H7 (cell line): ENCODE measurements around the gene ZNF438. TPM values are rescaled to one million over a fixed set of nuclear protein-coding genes. Genes with fewer than 3 reads are reported as not detected.

Source experiments
- DNase-seq: peaks from one replicate; pipeline ENCODE4 v3.0.0; 2012
- H3K27me3 ChIP-seq: 2 replicates; pipeline ENCODE4 v1.6.0; 2011; ENCODE audit warnings: mild to moderate bottlenecking, low read length; ENCODE audit not compliant: control insufficient read depth, insufficient read depth
- H3K36me3 ChIP-seq: replicated peaks from 2 replicates; pipeline ENCODE4 v1.5.1; 2011; ENCODE audit warnings: low read length; ENCODE audit not compliant: control insufficient read depth, insufficient read depth
- H3K4me3 ChIP-seq: 2 replicates; pipeline ENCODE4 v1.5.1; 2011; ENCODE audit warnings: low read depth, mild to moderate bottlenecking, control low read depth, low read length, moderate library complexity; ENCODE audit not compliant: insufficient read depth
- total RNA-seq: library from RNA; depleted of rRNA; stranded (reverse); fragments of >200 nt; shearing (Covaris generic); gene quantifications from 2 replicates; pipeline ENCODE4 v1.2.3, GENCODE V29; 2014

Gene ZNF438
- total RNA-seq, 1 experiment from 2014 or later, result 2.3 TPM

- no peak for DNase-seq
- no peaks in the 10 kb centered on the region for H3K27me3 ChIP-seq
- H3K4me3 ChIP-seq, result no peak overlapping the region
- H3K36me3 ChIP-seq, result no peaks in the 10 kb centered on the region
These were observed 134.6 kb downstream of the ZNF438 start for GRCh38 chr10:30897048-30897447.

GRCh38 chr10:30894221-30894620 lies 137.4 kb downstream of the ZNF438 start:
- H3K27me3 ChIP-seq, result no peaks in the 10 kb centered on the region
- DNase-seq, result peak; percentile 14
- H3K4me3 ChIP-seq, result no peak overlapping the region
- H3K36me3 ChIP-seq, result no peaks in the 10 kb centered on the region

GRCh38 chr10:30893208-30893607 lies 138.5 kb downstream of the ZNF438 start:
- Histone ChIP-seq H3K27me3 (no peaks in the 10 kb centered on the region), H3K4me3 (no peak overlapping the region), H3K36me3 (no peaks in the 10 kb centered on the region)
- DNase-seq, result no peak

GRCh38 chr10:30887839-30888238 lies 143.8 kb downstream of the ZNF438 start:
- DNase-seq, result no peak
- Histone ChIP-seq H3K36me3 (no peaks in the 10 kb centered on the region), H3K27me3 (no peaks in the 10 kb centered on the region), H3K4me3 (no peak overlapping the region)

- H3K27me3 ChIP-seq, result no peaks in the 10 kb centered on the region
- H3K4me3 ChIP-seq, result no peak overlapping the region
- no peaks in the 10 kb centered on the region for H3K36me3 ChIP-seq
- no peak for DNase-seq
These were observed 146.2 kb downstream of the ZNF438 start for GRCh38 chr10:30885423-30885822.

GRCh38 chr10:30883751-30884150 lies 147.9 kb downstream of the ZNF438 start:
- no peak overlapping the region for H3K4me3 ChIP-seq
- no peaks in the 10 kb centered on the region for H3K27me3 ChIP-seq
- H3K36me3 ChIP-seq, result no peaks in the 10 kb centered on the region
- DNase-seq, result no peak

GRCh38 chr10:30883116-30883515 lies 148.5 kb downstream of the ZNF438 start:
- no peak for DNase-seq
- no peaks in the 10 kb centered on the region for H3K36me3 ChIP-seq
- no peak overlapping the region for H3K4me3 ChIP-seq
- no peaks in the 10 kb centered on the region for H3K27me3 ChIP-seq

GRCh38 chr10:30882281-30882680 lies 149.4 kb downstream of the ZNF438 start:
- H3K36me3 ChIP-seq, result no peaks in the 10 kb centered on the region
- no peaks in the 10 kb centered on the region for H3K27me3 ChIP-seq
- H3K4me3 ChIP-seq, result no peak overlapping the region
- DNase-seq, result no peak

GRCh38 chr10:30878920-30879319 lies 152.7 kb downstream of the ZNF438 start:
- DNase-seq, result no peak
- Histone ChIP-seq H3K4me3 (no peak overlapping the region), H3K27me3 (no peaks in the 10 kb centered on the region), H3K36me3 (no peaks in the 10 kb centered on the region)

GRCh38 chr10:30877111-30877510 lies 154.6 kb downstream of the ZNF438 start:
- Histone ChIP-seq H3K4me3 (no peak overlapping the region), H3K36me3 (no peaks in the 10 kb centered on the region), H3K27me3 (no peaks in the 10 kb centered on the region)
- no peak for DNase-seq

GRCh38 chr10:30873411-30873810 lies 158.3 kb downstream of the ZNF438 start:
- H3K27me3 ChIP-seq, result no peaks in the 10 kb centered on the region
- DNase-seq, result no peak
- H3K4me3 ChIP-seq, result no peak overlapping the region
- H3K36me3 ChIP-seq, result no peaks in the 10 kb centered on the region

GRCh38 chr10:30870896-30871295 lies 160.8 kb downstream of the ZNF438 start:
- Histone ChIP-seq H3K27me3 (no peaks in the 10 kb centered on the region), H3K4me3 (no peak overlapping the region), H3K36me3 (no peaks in the 10 kb centered on the region)
- DNase-seq, result no peak

GRCh38 chr10:30869566-30869965 lies 162.1 kb downstream of the ZNF438 start:
- Histone ChIP-seq H3K36me3 (no peaks in the 10 kb centered on the region), H3K27me3 (no peaks in the 10 kb centered on the region), H3K4me3 (no peak overlapping the region)
- no peak for DNase-seq

- Histone ChIP-seq H3K4me3 (no peak overlapping the region), H3K27me3 (no peaks in the 10 kb centered on the region), H3K36me3 (no peaks in the 10 kb centered on the region)
- DNase-seq, result no peak
These were observed 163.1 kb downstream of the ZNF438 start for GRCh38 chr10:30868611-30869010.

- H3K27me3 ChIP-seq, result no peaks in the 10 kb centered on the region
- H3K4me3 ChIP-seq, result no peak overlapping the region
- H3K36me3 ChIP-seq, result no peaks in the 10 kb centered on the region
- DNase-seq, result no peak
These were observed 164.8 kb downstream of the ZNF438 start for GRCh38 chr10:30866896-30867295.

- no peak overlapping the region for H3K4me3 ChIP-seq
- H3K36me3 ChIP-seq, result no peaks in the 10 kb centered on the region
- no peak for DNase-seq
- no peaks in the 10 kb centered on the region for H3K27me3 ChIP-seq
These were observed 166.3 kb downstream of the ZNF438 start for GRCh38 chr10:30865141-30865926.
